T-helper 1 cell (primary cell): ENCODE results near the gene AMIGO1.
"Not testable (repeated sequence)": the region's sequence is repeated elsewhere in the genome, so short reads cannot be mapped to it uniquely, and the experiment has no call there.

Source experiments
- DNase-seq, 5 donors: peaks; one replicate each; pipeline ENCODE4 v3.0.0-alpha.2; 2012 to 2020

Gene AMIGO1

DNA sequence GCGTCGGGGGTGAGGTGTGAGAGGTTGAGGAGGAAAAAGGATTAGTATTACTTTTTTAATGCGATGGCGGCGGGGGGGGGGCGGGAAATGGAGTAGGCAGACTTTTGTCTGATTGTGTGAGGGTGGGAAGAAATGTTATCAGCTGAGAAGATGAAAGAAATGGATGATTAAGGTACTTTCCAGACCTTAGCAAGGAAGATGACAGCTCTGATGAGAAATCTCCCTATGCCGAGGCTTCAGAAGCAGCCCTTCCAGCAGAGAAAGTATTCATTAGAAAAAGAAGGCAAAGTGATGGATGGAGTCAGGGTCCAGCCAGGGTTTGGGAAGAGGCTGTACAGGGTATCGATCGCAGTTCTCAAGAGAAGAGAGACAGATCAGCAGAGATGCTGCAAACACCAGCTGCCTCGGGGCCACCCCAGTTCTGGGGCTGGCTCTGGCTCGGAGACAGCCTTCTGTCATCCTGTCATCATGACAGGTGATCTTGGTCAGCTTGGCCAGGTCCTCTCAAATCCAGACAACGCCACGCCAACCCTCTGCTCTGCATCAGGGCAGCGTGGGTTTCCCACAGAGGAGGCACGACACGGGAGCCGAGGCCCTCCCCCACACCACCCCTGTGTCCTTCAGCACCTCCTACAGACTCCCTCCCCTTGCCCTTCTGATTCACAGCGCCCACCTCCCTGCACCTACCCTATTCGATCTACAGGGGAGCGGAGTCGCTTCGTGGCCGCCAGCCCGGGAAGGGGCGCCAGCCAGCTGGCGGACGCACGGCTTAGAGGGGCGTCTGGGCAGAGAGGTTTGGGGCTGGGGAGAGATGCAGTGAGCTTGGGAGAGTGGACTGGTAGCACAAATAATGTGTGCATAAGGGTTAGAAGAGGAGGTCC, 26.5 kb downstream of the AMIGO1 start:
- DNase-seq: peak in 2 of 5 donors; percentile 32

DNA sequence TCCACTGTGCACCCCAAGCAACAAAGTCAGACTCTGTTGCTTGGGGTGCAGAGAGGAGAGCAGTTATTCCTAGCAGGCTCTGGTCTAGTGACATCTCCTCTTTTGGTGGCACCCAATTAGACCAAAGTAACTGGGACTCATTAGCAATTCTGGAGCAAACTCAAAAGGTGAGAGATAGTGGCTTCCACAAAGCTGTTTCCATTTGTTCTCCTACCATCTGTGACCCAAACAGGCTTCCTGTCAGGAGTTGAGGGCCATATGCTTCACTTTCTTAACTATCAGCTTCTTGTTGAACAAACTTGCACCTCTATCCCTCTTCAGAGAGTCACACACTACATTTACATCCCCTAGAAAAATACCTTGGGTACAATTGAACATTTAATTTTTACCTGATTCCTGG, 27.3 kb downstream of the AMIGO1 start:
- DNase-seq: no peak

DNA sequence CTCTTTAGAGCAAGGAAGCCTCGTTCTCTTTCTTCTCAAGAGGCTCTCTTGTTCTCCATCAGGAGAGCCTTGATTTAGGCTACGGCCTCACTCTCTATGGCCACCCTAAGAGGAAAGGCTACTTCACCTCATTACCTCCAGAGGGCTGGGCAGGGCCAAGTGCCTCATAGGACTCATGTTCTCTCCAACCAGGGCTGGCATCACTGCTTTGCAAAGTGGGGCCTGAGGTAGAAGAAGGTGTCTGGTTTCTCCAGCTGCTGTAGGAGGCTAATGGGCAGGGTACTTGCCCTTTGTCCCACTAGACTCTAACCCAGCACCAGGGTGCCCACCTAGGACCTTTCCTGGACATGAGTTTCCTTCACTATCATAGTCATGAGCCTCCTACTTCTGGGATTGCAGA, 27.9 kb downstream of the AMIGO1 start:
- DNase-seq: no peak

DNA sequence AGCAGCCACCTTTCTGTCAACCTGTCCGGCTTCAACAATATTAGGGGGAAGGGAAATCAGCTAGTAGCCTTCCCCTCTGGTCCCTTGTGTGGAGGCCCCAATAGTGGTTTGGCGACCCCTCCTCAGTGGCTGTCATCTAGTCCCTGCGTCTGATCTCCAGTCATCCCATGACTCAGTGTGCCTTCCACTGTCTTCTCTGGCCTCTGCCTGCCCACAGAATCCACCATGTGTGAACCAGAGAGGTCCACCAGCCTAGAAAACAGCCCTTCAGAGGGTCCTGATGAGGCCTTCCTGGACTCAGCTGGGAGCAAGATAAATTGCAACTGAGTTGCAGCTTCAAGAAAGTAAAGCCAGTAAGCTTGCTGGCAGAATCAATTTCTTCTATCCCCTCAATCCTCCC, 29.6 kb downstream of the AMIGO1 start:
- no peak for DNase-seq

DNA sequence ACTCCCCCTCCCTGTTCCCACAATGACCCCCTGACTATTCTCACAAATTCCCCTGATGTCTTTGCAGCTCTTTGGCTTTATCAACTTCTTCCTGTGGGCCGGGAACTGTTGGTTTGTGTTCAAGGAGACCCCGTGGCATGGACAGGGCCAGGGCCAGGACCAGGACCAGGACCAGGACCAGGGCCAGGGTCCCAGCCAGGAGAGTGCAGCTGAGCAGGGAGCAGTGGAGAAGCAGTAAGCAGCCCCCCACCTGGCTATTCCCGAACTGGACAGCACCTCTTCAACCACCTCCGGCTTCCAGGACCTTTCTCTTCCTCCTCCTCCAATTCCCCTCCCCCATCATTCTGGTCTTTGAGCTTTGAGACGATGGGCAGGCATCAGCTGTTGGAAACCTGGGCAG, 30.2 kb downstream of the AMIGO1 start:
- DNase-seq: no peak

DNA sequence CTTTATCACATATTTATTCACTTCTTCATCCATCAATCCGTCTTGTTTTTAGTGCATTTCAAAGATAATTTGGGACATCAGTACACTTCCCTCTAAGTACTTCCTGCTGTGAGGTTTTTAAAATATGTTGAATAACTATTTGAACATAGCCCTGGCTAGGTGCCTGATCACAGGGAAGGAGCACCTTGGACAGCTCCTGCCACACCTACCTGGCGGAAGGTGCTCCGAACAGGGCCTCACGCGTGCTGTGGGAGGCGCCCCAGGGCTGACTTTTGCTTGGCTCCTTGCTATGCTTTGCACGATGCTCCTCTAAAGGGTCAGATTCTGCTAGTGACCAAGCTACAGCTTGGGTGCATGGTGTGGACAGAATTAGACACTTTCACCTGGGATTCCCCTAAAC, 30.7 kb downstream of the AMIGO1 start:
- peak in 1 of 5 donors; percentile 36 for DNase-seq

DNA sequence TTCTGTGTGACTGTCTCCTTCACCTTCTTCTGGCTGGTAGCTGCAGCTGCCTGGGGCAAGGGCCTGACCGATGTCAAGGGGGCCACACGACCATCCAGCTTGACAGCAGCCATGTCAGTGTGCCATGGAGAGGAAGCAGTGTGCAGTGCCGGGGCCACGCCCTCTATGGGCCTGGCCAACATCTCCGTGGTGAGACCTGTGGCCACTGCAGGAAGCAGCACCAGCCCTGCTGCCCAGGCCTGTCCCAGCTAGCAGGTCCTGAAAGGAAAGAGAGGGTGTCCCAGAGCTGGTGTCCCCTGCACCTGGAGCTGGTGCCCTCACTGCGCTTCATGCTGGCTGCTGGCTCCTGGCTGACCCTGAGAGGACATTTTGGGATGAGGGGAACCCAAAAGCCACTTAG, 31.7 kb downstream of the AMIGO1 start:
- DNase-seq: no peak

DNA sequence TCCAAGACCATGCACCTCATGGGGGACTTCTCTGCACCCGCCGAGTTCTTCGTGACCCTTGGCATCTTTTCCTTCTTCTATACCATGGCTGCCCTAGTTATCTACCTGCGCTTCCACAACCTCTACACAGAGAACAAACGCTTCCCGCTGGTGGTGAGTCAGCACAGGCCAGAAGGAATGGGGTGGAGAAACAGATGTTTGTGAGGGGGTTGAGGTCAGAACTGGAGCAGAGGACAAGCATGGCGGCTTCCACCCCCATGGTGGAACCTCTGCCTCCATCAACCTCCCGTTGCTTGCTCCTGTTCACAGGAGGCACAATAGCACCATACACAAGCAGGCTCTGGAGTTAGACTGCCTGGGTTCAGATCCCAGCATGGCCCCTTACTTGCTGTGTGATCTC, 32.7 kb downstream of the AMIGO1 start:
- DNase-seq: no peak

DNA sequence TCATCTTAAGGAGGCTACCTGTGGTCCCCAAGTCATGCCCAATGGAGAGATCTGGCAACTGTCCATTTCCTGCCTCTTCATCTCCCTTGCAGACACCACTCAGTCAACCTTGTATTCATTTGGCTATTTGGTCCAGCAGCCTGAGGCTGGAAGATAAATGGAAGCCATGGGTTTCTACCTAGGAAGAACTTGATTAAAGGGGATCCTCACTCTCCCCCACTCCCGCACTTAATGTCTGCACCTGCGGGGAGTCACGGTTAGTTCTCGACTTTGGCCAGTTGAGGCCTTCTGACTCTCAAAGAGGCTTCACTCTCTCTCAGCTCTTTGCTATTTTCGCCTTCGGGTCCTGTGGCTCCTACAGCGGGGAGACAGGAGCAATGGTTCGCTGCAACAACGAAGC, 34.3 kb downstream of the AMIGO1 start:
- DNase-seq: no peak

DNA sequence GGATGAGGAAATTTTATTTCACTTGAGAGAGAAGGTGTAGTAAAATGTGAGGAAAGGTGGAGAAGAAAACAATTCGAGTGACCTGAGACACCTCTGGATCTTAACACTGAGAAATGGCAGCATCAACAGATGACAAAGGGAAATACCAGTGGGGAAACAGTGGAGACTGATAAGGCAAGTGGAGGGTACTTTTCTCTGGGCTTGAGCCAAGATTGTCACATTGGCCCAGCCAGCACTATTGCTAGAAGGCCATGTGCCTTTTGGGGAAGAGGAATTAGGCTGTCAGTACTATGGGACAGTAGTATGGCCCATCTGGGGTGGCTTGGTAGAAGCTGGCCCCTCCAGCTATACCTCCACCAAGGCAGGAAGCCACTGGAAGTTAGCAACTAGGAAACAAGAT, 34.8 kb downstream of the AMIGO1 start:
- DNase-seq: no peak

DNA sequence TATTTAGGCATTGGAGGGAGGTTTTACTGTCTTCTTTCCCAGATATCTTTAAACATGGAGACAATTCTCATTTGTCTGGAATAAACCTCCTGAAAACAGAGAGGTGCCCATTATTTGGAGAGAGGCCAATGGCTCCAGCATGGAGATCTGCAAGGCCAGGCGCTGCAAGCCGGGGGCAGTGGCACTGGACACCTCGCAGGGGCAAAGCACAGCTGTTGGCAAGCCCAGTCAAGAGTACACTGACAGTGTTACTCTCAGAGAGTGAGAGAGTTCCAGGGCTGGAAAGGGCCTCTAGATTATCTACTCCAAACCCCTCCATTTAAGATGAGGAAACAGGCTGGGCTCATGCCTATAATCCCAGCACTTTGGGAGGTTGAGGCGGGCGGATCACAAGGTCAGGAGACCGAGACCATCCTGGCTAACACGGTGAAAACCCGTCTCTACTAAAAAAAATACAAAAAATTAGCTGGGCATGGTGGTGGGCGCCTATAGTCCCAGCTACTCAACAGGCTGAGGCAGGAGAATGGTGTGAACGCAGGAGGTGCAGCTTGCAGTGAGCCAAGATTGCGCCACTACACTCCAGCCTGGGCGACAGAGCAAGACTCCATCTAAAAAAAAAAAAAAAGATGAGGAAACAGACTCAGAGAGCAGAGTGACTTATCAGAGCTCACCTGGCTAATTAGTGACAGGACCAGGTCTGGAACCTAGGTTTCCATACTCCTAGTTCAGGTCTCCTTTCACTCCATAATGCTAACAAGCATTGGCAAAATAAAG, 36.1 kb downstream of the AMIGO1 start:
- DNase-seq: not testable (repeated sequence)

DNA sequence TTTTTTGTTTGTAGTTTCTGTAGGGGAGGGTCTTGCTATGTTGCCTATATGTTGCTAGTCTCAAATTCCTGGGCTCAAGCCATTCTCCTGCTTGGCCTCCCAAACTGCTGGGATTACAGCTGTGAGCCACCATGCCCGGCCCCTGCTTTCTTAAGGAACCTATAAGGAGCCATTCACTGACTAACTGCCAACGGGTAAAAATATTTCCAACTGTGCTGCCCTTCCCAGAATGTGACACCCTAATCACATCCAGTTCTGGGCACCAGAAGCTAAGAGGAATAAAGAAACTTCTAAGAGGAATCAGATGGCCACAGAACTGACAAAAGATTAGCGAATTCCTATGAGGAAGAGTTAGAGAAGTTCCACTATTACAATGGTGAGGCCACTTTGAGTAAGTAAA, 36.7 kb downstream of the AMIGO1 start:
- no peak for DNase-seq

DNA sequence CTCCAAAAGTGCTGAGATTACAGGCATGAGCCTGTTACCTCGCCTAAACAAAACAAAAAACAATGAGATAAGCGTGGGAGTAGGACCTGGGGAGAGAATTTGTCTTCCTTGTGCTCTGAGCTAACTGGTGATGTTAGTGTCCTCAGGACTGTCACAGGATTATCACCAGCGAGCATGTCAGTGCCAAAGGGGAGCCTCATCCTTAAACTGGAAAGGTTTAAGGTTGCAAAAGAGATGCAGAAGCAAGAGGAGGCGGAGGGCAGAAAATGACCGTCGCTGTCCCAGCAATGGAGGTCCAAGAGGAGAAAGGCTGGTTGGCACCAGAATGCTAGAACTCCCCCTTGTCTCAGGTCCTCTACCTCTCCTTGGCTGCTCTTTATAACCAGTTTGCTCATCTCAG, 39.3 kb downstream of the AMIGO1 start:
- DNase-seq: no peak

DNA sequence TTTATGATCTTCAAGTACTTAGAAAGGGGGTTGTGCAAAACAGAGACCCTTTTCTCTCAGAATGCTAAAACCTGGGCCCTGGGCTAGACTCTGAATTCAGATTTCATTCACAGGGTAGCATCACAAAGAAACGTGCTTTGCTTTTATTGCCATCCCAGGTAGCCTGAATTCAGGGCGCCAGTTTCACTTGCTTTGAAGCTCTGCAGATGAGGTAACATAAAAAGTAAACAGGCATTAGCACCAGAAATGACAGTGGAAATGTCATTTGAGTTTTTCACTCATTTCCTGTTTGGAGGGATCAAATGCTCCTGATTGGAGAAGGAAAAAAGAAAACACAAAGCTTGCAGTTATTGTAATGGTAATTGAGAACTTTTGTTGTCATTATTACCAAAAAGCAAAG, 40.6 kb downstream of the AMIGO1 start:
- DNase-seq: no peak

DNA sequence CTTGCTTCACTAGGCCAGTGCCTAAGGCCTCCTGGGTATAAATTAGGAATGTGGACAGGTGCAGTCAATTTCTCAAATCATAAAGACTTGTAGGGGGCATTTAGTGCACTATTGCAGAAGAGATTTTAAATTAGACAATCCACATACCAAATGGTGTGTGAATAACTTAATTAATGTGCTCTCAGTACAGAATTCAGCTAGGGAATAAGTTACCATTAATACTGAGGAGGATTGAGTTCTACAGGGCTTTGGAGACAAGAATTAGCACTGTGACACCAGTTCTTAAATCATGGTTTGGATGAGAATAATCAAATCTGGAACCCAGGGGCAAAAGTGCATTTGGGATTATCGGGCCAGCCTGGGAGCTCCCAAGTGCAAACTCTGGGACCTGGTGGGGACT, 41.5 kb downstream of the AMIGO1 start:
- DNase-seq: no peak

DNA sequence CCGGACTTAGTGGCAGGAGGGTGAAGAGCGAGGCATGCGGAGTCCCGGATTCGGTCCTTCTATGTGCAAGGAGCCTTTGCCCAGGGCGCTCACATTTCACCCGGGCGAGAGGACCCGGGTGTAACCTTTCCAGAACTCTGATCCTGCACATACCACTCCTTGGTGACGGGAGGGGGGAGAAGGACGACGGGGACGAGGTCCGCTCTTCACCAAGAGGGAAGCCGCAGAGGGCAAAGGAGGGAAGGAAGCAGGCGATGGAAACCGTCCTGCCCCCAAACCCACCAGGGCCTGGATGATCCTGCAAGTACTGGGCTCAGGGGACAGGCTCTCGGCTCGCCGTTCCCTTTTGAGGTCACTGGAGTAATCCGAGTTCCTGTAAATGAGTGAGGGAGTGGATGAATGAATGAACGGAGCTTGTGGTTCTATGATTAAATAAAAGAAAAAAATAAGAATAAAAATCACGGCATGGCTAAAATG, 42.2 kb downstream of the AMIGO1 start:
- no peak for DNase-seq

DNA sequence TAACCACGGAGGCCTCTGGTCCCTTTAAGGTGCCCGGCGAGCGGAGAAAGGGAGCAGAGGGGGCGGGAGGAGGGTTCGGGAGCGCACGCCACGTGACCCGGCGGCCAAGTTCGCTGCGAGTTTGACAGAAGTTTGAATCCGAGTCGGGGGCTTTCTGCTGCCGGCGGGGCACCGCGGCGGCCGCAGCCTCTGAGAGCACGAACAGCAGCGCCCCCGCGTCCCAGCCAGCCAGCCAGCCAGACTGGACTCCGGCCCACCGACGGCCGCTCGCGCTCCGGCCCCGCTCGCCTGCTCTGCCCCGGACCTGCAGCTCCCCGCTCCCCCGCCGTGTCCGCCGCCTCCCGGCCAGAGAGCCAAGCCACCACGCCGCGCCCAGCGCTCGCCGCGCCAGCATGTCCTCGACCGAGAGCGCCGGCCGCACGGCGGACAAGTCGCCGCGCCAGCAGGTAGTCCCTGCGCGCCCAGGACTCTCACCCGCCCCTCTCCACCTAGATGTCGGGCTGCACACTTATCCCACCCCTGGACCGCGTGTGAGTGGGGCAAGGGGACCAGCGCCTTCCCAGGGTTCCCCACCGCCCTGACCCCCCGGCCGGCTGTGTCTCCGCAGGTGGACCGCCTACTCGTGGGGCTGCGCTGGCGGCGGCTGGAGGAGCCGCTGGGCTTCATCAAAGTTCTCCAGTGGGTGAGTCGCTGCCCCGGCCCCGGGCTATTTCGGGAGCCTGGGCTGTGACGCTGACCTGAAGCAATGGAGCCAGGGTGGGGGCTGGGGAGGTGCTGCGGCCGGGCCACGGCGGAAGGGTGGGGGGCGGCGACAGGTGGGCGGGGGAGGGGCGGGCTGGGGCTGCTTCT, 42.9 kb downstream of the AMIGO1 start, which contains the start of gene SYPL2:
SYPL2 (plus strand) TSS at position 95 of the 849 bp plus-strand sequence; CDS start at position 393, 298 bp downstream.
- DNase-seq: no peak

DNA sequence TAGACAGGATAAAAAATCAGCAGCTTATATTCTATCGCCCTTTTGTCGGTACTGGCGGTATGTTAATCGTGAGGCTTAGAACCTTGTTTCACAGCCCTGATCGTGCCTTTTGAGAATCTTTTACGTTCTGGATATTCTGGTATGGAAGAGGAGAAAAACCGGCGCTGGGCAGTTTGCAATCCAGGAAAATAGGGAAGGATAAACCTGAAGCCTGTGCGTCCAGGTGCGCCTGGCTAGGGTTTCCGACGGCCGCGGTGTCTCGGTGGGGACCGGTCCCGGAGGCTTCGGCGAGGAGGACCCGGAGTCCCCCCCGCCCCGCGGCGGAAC, 43.4 kb downstream of the AMIGO1 start:
- no peak for DNase-seq

DNA sequence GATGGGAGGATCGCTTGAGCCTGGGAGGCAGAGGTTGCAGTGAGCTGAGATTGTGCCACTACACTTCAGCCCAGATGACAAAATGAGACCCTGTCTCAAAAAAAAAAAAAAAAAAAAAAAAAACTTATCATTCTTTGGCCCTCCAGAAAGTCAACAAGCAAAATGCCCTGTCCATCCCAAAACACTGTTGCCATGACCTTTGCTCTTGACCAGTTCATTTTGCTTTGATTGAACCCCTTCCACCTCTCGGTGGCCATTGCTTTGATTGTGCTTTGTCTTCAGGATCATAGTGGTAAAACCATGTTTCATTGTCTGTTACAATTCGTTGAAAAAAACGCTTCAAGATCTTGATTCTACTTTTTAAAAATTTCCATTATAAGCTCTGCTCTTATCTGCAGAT, 51.7 kb downstream of the AMIGO1 start:
- DNase-seq: no peak

DNA sequence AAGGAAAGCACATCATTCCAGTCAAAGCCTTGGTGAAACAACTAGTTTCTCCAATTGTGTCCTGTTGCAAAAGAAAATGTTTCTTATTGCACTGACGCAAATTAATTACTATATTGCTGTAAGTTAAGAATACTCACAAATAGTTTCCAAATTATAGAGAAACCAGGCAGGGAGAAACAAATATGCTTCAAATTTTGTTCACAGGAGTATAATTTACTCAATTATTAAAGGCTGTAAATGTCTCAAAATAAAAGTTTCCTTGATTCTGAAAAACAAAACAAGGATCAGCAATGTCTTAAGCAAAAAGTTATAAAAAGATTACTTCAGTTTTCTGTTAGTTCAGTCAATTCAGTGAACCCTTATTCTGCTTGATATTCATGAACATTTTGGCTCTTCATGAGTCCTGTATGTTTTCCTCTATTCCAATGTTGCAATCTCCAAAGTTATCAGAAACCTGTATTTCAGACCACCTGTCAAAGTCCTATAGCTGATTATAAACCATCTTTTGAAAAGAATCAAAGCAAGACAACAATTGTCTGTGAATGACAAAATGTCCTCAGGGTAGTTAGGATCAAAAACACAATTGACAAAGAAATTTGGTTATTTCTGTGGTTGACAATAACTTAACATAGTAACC, 54.9 kb downstream of the AMIGO1 start:
- DNase-seq: no peak
